Effector memory CD8-positive, alpha-beta T cell (primary cell): ENCODE data around the gene SFXN5.

Experiments used
- ATAC-seq: fragments of 150-1000 bp; cut with Tn5 transposase; replicated peaks from 2 replicates; pipeline ENCODE4 v1.10.0; 2021; ENCODE audit warnings: mild to moderate bottlenecking, moderate library complexity
- DNase-seq, 3 experiments: peaks; one replicate each; pipeline ENCODE4 v3.0.0; 2021
- H3K27ac Mint-ChIP-seq, 2 donors: one replicate each; pipeline ENCODE4 v1.8.0; 2022; ENCODE audit warnings: mild to moderate bottlenecking in 2 of 2, mixed read lengths in 2 of 2, moderate library complexity in 2 of 2
- H3K27me3 Mint-ChIP-seq, 2 donors: one replicate each; pipeline ENCODE4 v1.8.0; 2022; ENCODE audit warnings: mixed read lengths in 2 of 2
- H3K36me3 Mint-ChIP-seq: one replicate; pipeline ENCODE4 v1.8.0; 2022; ENCODE audit warnings: mild to moderate bottlenecking, moderate library complexity, mixed read lengths; ENCODE audit not compliant: insufficient read depth
- H3K4me1 Mint-ChIP-seq, 2 donors: one replicate each; pipeline ENCODE4 v1.8.0; 2022; ENCODE audit warnings: low read depth in 2 of 2, mixed read lengths in 2 of 2
- H3K4me3 Mint-ChIP-seq, 2 donors: one replicate each; pipeline ENCODE4 v1.8.0; 2022; ENCODE audit warnings: mild to moderate bottlenecking in 2 of 2, mixed read lengths in 2 of 2, moderate library complexity in 2 of 2
- H3K9me3 Mint-ChIP-seq, 2 donors: one replicate each; pipeline ENCODE4 v1.8.0; 2022; ENCODE audit warnings: mixed read lengths in 2 of 2

The SFXN5 gene

GRCh38 chr2:72999729-73000725, 71.5 kb downstream of the SFXN5 start:
- Mint-ChIP-seq H3K9me3 (no peaks in the 10 kb centered on the region), H3K27me3 (no peaks in the 10 kb centered on the region), H3K4me1 (no peaks in the 10 kb centered on the region), H3K36me3 (peaks cover 3% of the 10 kb centered on the region), H3K27ac (no peak overlapping the region), H3K4me3 (no peak overlapping the region)
- ATAC-seq (no peak), DNase-seq (no peak)

GRCh38 chr2:72998724-72999123, 72.8 kb downstream of the SFXN5 start:
- H3K9me3 Mint-ChIP-seq = no peaks in the 10 kb centered on the region
- no peaks in the 10 kb centered on the region for H3K27me3 Mint-ChIP-seq
- H3K27ac Mint-ChIP-seq = no peak overlapping the region
- no peak for ATAC-seq
- no peak for DNase-seq
- H3K4me3 Mint-ChIP-seq = no peak overlapping the region
- peaks cover 3% of the 10 kb centered on the region for H3K36me3 Mint-ChIP-seq
- no peaks in the 10 kb centered on the region for H3K4me1 Mint-ChIP-seq

- H3K36me3 Mint-ChIP-seq = peaks cover 3% of the 10 kb centered on the region
- DNase-seq = no peak
- no peak overlapping the region for H3K4me3 Mint-ChIP-seq
- no peak for ATAC-seq
- H3K27me3 Mint-ChIP-seq = no peaks in the 10 kb centered on the region
- H3K27ac Mint-ChIP-seq = no peak overlapping the region
- H3K4me1 Mint-ChIP-seq = no peaks in the 10 kb centered on the region
- no peaks in the 10 kb centered on the region for H3K9me3 Mint-ChIP-seq
Measured at GRCh38 chr2:72998234-72998651, 73.3 kb downstream of the SFXN5 start.

DNA sequence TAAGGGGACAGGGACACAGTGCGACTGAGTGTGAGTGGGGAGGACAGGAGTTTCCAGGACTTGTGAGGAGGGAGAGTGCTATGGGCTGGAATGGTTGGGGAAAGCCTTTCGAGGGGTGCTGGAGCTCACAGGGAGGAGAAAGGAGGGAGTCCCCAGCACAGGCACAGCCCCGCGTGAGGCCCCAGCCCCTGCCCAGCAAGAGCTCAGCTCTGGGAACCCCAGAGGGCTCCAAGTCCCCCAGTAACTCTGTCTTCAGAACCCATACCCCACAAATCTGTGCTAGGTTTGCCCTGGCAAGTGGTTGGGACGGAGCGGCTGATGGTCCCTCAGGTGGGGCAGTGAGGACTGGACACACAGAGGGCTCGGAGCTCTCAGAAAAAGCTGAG, 75.4 kb downstream of the SFXN5 start:
- Mint-ChIP-seq H3K27me3 (no peaks in the 10 kb centered on the region), H3K27ac (peak overlapping the region in 1 of 2 donors; percentile 8), H3K4me3 (no peak overlapping the region), H3K4me1 (no peaks in the 10 kb centered on the region), H3K36me3 (peaks cover 3% of the 10 kb centered on the region), H3K9me3 (no peaks in the 10 kb centered on the region)
- ATAC-seq (no peak), DNase-seq (no peak)

DNA sequence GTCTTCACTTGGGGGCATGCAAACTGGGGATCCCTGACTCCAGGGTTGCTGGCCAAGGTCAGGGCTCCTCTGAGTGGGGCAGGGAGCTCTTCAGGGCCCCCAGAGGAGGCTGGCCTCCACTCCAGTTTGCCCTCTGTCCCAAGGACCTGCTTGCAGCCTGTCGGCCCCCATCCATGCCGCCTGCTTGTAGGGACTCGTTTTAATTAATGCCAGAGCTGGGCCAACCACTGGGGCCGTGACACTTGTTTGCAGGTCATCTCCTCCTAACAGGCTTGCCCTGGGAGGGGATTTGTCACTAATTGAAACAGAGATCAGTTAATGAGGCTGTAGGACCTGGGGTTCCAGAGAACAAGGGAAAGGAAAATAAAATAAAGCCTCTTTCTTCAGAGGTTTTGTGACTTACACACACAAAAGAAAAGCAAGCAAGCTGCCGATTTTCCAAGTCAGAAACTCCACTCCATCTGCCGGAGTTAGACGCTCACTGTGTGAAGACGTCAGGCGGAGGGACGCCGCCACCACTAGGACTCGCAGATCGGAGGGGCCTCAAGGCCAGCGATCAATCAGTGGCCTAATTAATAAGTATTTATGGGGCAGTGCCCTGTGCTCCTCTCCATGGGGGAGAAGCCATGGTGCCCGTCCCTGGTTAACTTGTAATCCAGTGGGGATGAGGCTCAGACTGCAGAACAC, 75.9 kb downstream of the SFXN5 start:
- no peak for DNase-seq

DNA sequence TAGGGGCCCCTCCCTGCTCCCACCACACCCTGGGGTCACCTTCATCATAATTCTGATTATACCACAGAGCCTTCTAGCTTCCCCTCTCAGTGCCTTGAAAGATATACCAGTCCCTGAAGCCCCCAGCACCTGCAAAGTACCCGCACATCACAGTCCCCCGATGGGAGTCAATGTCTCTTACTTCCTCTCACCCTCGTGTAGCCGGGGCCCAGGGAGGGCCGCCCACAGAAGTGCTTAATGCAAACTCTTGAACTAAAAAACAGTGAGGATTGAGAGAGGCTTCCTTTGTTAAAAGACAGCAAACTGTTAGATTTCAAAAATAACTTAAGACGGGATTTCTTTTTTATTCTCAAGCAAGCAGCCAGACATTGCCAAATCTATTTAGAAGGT, 76.5 kb downstream of the SFXN5 start:
- no peak for DNase-seq
- Mint-ChIP-seq H3K36me3 (peaks cover 3% of the 10 kb centered on the region), H3K27ac (no peak overlapping the region), H3K9me3 (no peaks in the 10 kb centered on the region), H3K4me3 (no peak overlapping the region), H3K4me1 (no peaks in the 10 kb centered on the region), H3K27me3 (no peaks in the 10 kb centered on the region)
- ATAC-seq = no peak

More for the DNA sequence above, 75.9 kb downstream of the SFXN5 start:
- no peak for ATAC-seq
- Mint-ChIP-seq H3K4me1 (no peaks in the 10 kb centered on the region), H3K27ac (peak overlapping the region; percentile 8 to 10), H3K27me3 (no peaks in the 10 kb centered on the region), H3K4me3 (no peak overlapping the region), H3K36me3 (peaks cover 3% of the 10 kb centered on the region), H3K9me3 (no peaks in the 10 kb centered on the region)

DNA sequence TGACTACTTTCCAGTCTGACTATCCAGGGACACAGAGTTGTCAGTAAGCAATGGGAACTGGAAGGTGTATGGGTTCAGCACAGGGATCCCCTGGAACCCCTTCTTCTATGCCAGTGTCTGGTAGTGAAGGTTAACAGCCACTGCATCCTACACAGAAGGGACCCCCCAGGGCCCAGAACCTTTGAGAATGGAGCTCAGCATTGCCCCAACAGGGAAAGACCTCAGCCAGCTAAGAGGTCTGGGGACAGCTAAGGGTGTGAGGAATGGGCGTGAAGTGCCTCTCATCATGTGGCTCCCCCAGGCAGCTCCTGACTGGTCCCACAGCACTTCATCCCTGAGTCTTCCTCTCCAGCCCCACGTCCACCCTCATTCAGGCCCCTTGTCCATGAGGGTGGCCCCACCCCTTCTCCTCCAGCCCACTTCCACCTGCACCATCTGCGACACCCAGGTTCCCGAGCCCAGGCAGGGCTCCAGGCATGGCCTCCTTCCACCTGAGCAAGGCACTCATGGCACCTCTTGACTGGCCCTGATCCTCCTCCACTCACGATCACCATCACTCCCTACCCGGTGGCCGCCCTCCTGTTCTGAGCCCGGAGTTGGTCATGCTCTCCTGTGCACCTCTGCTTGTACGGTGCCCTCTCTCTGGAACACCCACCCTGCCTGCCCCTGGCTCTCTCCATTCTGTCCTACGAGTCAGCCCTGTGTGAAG, 77.1 kb downstream of the SFXN5 start:
- no peaks in the 10 kb centered on the region for H3K4me1 Mint-ChIP-seq
- no peak for ATAC-seq
- no peaks in the 10 kb centered on the region for H3K9me3 Mint-ChIP-seq
- no peak for DNase-seq
- peaks cover 3% of the 10 kb centered on the region for H3K36me3 Mint-ChIP-seq
- no peak overlapping the region for H3K27ac Mint-ChIP-seq
- no peak overlapping the region for H3K4me3 Mint-ChIP-seq
- no peaks in the 10 kb centered on the region for H3K27me3 Mint-ChIP-seq

DNA sequence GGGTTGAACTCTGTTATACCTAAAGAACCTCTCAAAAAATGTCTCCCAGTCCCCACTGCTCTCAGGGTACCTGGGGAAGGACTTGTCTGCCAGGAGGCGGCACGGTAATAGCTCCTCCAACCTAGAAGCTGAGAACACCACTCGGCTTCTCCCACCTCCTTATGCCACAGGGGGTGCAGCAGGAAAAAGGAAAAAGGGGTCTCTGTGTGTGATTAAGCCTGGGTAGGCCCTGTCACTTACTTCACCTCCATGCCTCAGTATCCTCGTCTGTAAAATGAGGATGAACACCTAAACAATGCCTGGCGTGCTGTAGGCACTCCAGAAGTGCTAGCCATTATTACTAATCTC, 77.6 kb downstream of the SFXN5 start:
- Mint-ChIP-seq H3K4me1 (no peaks in the 10 kb centered on the region), H3K4me3 (no peak overlapping the region), H3K27ac (no peak overlapping the region), H3K36me3 (peaks cover 3% of the 10 kb centered on the region), H3K9me3 (no peaks in the 10 kb centered on the region), H3K27me3 (no peaks in the 10 kb centered on the region)
- ATAC-seq = no peak
- DNase-seq = no peak

GRCh38 chr2:72993147-72993932, 78.2 kb downstream of the SFXN5 start:
- H3K36me3 Mint-ChIP-seq = peaks cover 3% of the 10 kb centered on the region
- no peaks in the 10 kb centered on the region for H3K27me3 Mint-ChIP-seq
- ATAC-seq = peak; percentile 48
- no peaks in the 10 kb centered on the region for H3K9me3 Mint-ChIP-seq
- H3K4me1 Mint-ChIP-seq = no peaks in the 10 kb centered on the region
- H3K27ac Mint-ChIP-seq = no peak overlapping the region
- DNase-seq = peak; percentile 57 to 62 (median 58)
- no peak overlapping the region for H3K4me3 Mint-ChIP-seq

DNA sequence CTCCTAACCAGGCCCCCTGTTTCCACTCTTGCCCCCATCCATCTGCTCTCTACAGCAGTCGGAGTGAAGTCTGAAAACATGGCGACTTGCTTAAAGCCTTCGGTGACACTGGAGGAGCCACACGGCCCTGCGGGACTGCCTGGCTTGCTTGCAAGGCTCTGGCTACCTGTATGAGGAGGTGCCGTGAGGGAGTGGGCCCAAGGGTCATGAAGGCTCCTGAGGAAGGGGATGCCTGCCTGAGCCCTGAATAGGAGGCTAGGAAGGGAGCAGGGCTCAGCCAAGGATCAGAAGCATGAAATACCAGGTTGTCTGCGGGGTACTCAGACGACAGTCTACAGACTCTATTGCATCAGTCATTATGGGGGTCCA, 78.8 kb downstream of the SFXN5 start:
- H3K27ac Mint-ChIP-seq = no peak overlapping the region
- DNase-seq (no peak), ATAC-seq (no peak)
- peaks cover 3% of the 10 kb centered on the region for H3K36me3 Mint-ChIP-seq
- no peaks in the 10 kb centered on the region for H3K27me3 Mint-ChIP-seq
- no peaks in the 10 kb centered on the region for H3K4me1 Mint-ChIP-seq
- no peaks in the 10 kb centered on the region for H3K9me3 Mint-ChIP-seq
- no peak overlapping the region for H3K4me3 Mint-ChIP-seq

DNA sequence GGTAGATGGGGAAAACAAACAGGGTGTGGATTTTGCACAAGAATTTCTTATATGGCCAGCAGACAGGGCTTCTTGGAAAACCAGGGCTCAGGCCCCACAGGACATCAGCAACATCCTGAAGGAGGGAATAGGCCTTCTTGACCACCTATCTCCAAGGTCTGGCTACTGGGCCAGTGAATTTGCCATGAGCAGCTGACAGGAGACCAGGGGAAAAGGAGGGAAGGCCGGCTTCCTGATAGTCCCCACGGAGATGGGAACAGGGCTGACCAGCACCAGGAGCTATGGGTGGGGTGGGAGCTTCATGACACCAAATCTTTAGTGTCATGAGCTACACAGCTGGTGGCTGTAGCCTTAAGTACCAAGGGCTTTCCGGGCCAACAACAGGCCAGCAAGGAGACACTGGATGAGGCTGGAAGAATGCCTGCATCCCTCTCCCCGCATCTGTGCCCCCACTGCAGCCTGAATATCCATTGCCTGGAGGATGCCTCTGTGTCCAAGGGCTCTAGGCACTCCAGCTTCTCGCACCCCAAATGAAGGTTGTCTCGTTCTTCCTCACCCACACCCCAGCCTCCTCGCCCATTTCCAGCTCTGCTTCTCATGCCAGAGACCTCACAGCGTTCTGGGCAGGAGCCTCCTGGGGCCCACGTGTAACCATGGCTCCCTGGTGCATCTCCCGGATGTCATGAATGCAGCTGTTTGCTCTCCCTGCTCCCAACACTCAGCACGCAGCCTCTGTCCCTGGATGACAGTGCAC, 79.4 kb downstream of the SFXN5 start:
- Mint-ChIP-seq H3K27me3 (no peaks in the 10 kb centered on the region), H3K4me1 (no peaks in the 10 kb centered on the region)
- ATAC-seq = no peak

GRCh38 chr2:72991439-72991725, 80.1 kb downstream of the SFXN5 start:
- DNase-seq = no peak
- Mint-ChIP-seq H3K9me3 (no peaks in the 10 kb centered on the region), H3K4me1 (no peaks in the 10 kb centered on the region), H3K4me3 (no peak overlapping the region), H3K27ac (peak overlapping the region in 1 of 2 donors; percentile 74), H3K27me3 (no peaks in the 10 kb centered on the region), H3K36me3 (peaks cover 3% of the 10 kb centered on the region)
- ATAC-seq = no peak

More for the DNA sequence above, 79.4 kb downstream of the SFXN5 start:
- Mint-ChIP-seq H3K36me3 (peaks cover 3% of the 10 kb centered on the region), H3K9me3 (no peaks in the 10 kb centered on the region), H3K4me3 (no peak overlapping the region), H3K27ac (peak overlapping the region in 1 of 2 donors; percentile 74)
- DNase-seq = no peak
